ENCODE measurements around the gene VIL1.
A peak's percentile ranks its signal among the peaks of the same experiment; 100 is the strongest.

The VIL1 gene

GRCh38 chr2:218384975-218385374 is 33.9 kb upstream of the VIL1 start:
- no peaks in the 10 kb centered on the region for H3K27me3 ChIP-seq
- peak overlapping the region; percentile 80 for H3K27ac ChIP-seq
- no peaks in the 10 kb centered on the region for H3K9me3 ChIP-seq
- H3K4me3 ChIP-seq (ENCODE audit: low read depth in 1 of 2, low read length in 1 of 2), result peak overlapping the region; percentile 76 to 100
- peaks cover 85 to 97% of the 10 kb centered on the region in 2 experiments for H3K4me1 ChIP-seq (ENCODE audit: control insufficient read depth in 1 of 2, insufficient read depth in 1 of 2, low read depth in 1 of 2, low read length in 1 of 2)
- H3K36me3 ChIP-seq, result peaks cover 65% of the 10 kb centered on the region
- TF ChIP-seq CTCF (IDR thresholded peaks at IDR 0.05), result no peak

- no peaks in the 10 kb centered on the region for H3K27me3 ChIP-seq
- no peak for TF ChIP-seq CTCF (IDR thresholded peaks at IDR 0.05)
- H3K36me3 ChIP-seq, result peaks cover 83% of the 10 kb centered on the region
- H3K9me3 ChIP-seq, result no peaks in the 10 kb centered on the region
- peak overlapping the region; percentile 80 for H3K27ac ChIP-seq
- peak overlapping the region; percentile 76 to 100 for H3K4me3 ChIP-seq (ENCODE audit: low read depth in 1 of 2, low read length in 1 of 2)
- peaks cover 78 to 89% of the 10 kb centered on the region in 2 experiments for H3K4me1 ChIP-seq (ENCODE audit: control insufficient read depth in 1 of 2, insufficient read depth in 1 of 2, low read depth in 1 of 2, low read length in 1 of 2)
These were observed 32.2 kb upstream of the VIL1 start for GRCh38 chr2:218386505-218387368.

GRCh38 chr2:218387369-218388194 is 31.3 kb upstream of the VIL1 start:
- H3K36me3 ChIP-seq, result peaks cover 91% of the 10 kb centered on the region
- peaks cover 73 to 81% of the 10 kb centered on the region in 2 experiments for H3K4me1 ChIP-seq (ENCODE audit: control insufficient read depth in 1 of 2, insufficient read depth in 1 of 2, low read depth in 1 of 2, low read length in 1 of 2)
- TF ChIP-seq CTCF (IDR thresholded peaks at IDR 0.05), result no peak
- peak overlapping the region; percentile 80 for H3K27ac ChIP-seq
- no peaks in the 10 kb centered on the region for H3K9me3 ChIP-seq
- peak overlapping the region; percentile 76 to 100 for H3K4me3 ChIP-seq (ENCODE audit: low read depth in 1 of 2, low read length in 1 of 2)
- no peaks in the 10 kb centered on the region for H3K27me3 ChIP-seq

GRCh38 chr2:218389333-218390150 is 29.4 kb upstream of the VIL1 start:
- H3K4me1 ChIP-seq (ENCODE audit: control insufficient read depth in 1 of 2, insufficient read depth in 1 of 2, low read depth in 1 of 2, low read length in 1 of 2), result peaks cover 78 to 81% of the 10 kb centered on the region in 2 experiments
- TF ChIP-seq CTCF (IDR thresholded peaks at IDR 0.05), result no peak
- H3K27ac ChIP-seq, result peak overlapping the region; percentile 80
- H3K27me3 ChIP-seq, result no peaks in the 10 kb centered on the region
- H3K36me3 ChIP-seq, result peaks cover 100% of the 10 kb centered on the region
- H3K4me3 ChIP-seq (ENCODE audit: low read depth in 1 of 2, low read length in 1 of 2), result peak overlapping the region; percentile 27 to 76
- peaks cover 3% of the 10 kb centered on the region for H3K9me3 ChIP-seq

GRCh38 chr2:218391202-218391601 is 27.7 kb upstream of the VIL1 start:
- Histone ChIP-seq H3K4me1 (ENCODE audit: control insufficient read depth in 1 of 2, insufficient read depth in 1 of 2, low read depth in 1 of 2, low read length in 1 of 2) (peaks cover 78 to 79% of the 10 kb centered on the region in 2 experiments), H3K36me3 (peaks cover 100% of the 10 kb centered on the region), H3K27ac (peak overlapping the region; percentile 80), H3K9me3 (peaks cover 3% of the 10 kb centered on the region), H3K27me3 (no peaks in the 10 kb centered on the region), H3K4me3 (ENCODE audit: low read depth in 1 of 2, low read length in 1 of 2) (no peak overlapping the region)
- TF ChIP-seq CTCF (IDR thresholded peaks at IDR 0.05), result no peak

All from neutrophil (primary cell).